Stimulated activated naive CD8-positive, alpha-beta T cell treated with anti-CD3 and anti-CD28 coated beads, Interleukin-15, Interleukin-2, amounts not matched to agents 100 U/mL and 50 U/mL, for 24 hours (primary cell): Measurements from ENCODE around the gene KCNIP1.

Experiments used
- ATAC-seq: fragments of 150-1000 bp; cut with Tn5 transposase; one replicate; pipeline ENCODE4 v1.10.0; 2021
- DNase-seq: peaks from one replicate; pipeline ENCODE4 v3.0.0; 2021

The KCNIP1 gene

GRCh38 chr5:170715141-170715540 lies 211.3 kb downstream of the KCNIP1 start:
- DNase-seq (no peak), ATAC-seq (no peak)

GRCh38 chr5:170716396-170716795 lies 212.6 kb downstream of the KCNIP1 start:
- no peak for DNase-seq

GRCh38 chr5:170719551-170719950 lies 215.7 kb downstream of the KCNIP1 start:
- DNase-seq: no peak
- no peak for ATAC-seq

More at GRCh38 chr5:170716396-170716795, 212.6 kb downstream of the KCNIP1 start:
- no peak for ATAC-seq

- ATAC-seq (no peak), DNase-seq (no peak)
These were observed 216.4 kb downstream of the KCNIP1 start for GRCh38 chr5:170720179-170720578.

GRCh38 chr5:170720984-170721383 lies 217.2 kb downstream of the KCNIP1 start:
- DNase-seq (no peak), ATAC-seq (no peak)

- DNase-seq (no peak), ATAC-seq (no peak)
These were observed 217.9 kb downstream of the KCNIP1 start for GRCh38 chr5:170721681-170722080.

- ATAC-seq: no peak
These were observed 218.5 kb downstream of the KCNIP1 start for GRCh38 chr5:170722316-170722715.

GRCh38 chr5:170731052-170731451 lies 227.2 kb downstream of the KCNIP1 start:
- ATAC-seq (no peak), DNase-seq (no peak)

More at GRCh38 chr5:170722316-170722715, 218.5 kb downstream of the KCNIP1 start:
- DNase-seq: no peak

GRCh38 chr5:170732685-170733084 lies 228.9 kb downstream of the KCNIP1 start:
- DNase-seq (no peak), ATAC-seq (no peak)

- ATAC-seq (no peak), DNase-seq (no peak)
These were observed 233.1 kb downstream of the KCNIP1 start for GRCh38 chr5:170736966-170737365.

GRCh38 chr5:170737591-170737990 lies 233.8 kb downstream of the KCNIP1 start:
- ATAC-seq: no peak
- no peak for DNase-seq

- ATAC-seq (no peak), DNase-seq (no peak)
These were observed 235.0 kb downstream of the KCNIP1 start for GRCh38 chr5:170738840-170739239.

- DNase-seq (no peak), ATAC-seq (no peak)
These were observed 235.6 kb downstream of the KCNIP1 start for GRCh38 chr5:170739446-170739845.

- DNase-seq (no peak), ATAC-seq (no peak)
These were observed 236.9 kb downstream of the KCNIP1 start for GRCh38 chr5:170740551-170741205.

- no peak for ATAC-seq
These were observed 238.0 kb downstream of the KCNIP1 start for GRCh38 chr5:170741801-170742200.

GRCh38 chr5:170743876-170744212 lies 240.0 kb downstream of the KCNIP1 start:
- no peak for DNase-seq

More at GRCh38 chr5:170741801-170742200, 238.0 kb downstream of the KCNIP1 start:
- no peak for DNase-seq

GRCh38 chr5:170745481-170746071 lies 241.8 kb downstream of the KCNIP1 start:
- DNase-seq: no peak
- ATAC-seq: no peak

More at GRCh38 chr5:170743876-170744212, 240.0 kb downstream of the KCNIP1 start:
- ATAC-seq: no peak

GRCh38 chr5:170746075-170746960 lies 242.5 kb downstream of the KCNIP1 start:
- DNase-seq (no peak), ATAC-seq (no peak)

GRCh38 chr5:170746961-170747340 lies 243.1 kb downstream of the KCNIP1 start:
- ATAC-seq (no peak), DNase-seq (no peak)

GRCh38 chr5:170747357-170747756 lies 243.5 kb downstream of the KCNIP1 start:
- DNase-seq (no peak), ATAC-seq (no peak)

GRCh38 chr5:170747851-170748250 lies 244.0 kb downstream of the KCNIP1 start:
- ATAC-seq: no peak
- no peak for DNase-seq

GRCh38 chr5:170748951-170749471 lies 245.2 kb downstream of the KCNIP1 start:
- DNase-seq: no peak
- ATAC-seq: no peak

GRCh38 chr5:170749911-170750431 lies 246.2 kb downstream of the KCNIP1 start:
- DNase-seq (no peak), ATAC-seq (no peak)
